Kidney (tissue), 14 donors: ENCODE measurements around the gene ZNF148. TPM values are rescaled to one million over a fixed set of nuclear protein-coding genes. Genes with fewer than 3 reads are reported as not detected.

Experiments used
- DNase-seq, 5 donors: peaks; one replicate each; pipeline ENCODE4 v3.0.0-alpha.2; 2013 to 2020
- FAIRE-seq: peaks from 2 replicates; lab custom pipeline; 2012; peaks lifted over from hg19 to GRCh38; lab: Jason Lieb, UNC
- H3K27ac ChIP-seq, 2 donors: one replicate each; pipeline ENCODE4 v1.7.0; 2013; ENCODE audit warnings: low read depth in 2 of 2, low read length in 2 of 2, inconsistent platforms in 1 of 2
- H3K27me3 ChIP-seq: one replicate; pipeline ENCODE4 v1.7.1; 2013; ENCODE audit warnings: low read length, inconsistent platforms; ENCODE audit not compliant: control insufficient read depth, insufficient read depth
- H3K36me3 ChIP-seq, 3 donors: one replicate each; pipeline versions ENCODE4 v1.7.0 to v1.7.1; 2013; ENCODE audit warnings: low read length in 3 of 3, control low read depth in 1 of 3, inconsistent platforms in 1 of 3; ENCODE audit not compliant: insufficient read depth in 3 of 3, control insufficient read depth in 2 of 3
- H3K4me1 ChIP-seq, 3 donors: one replicate each; pipeline versions ENCODE4 v1.7.0 to v1.7.1; 2013; ENCODE audit warnings: low read length in 3 of 3, inconsistent platforms in 1 of 3, low read depth in 1 of 3; ENCODE audit not compliant: control insufficient read depth in 2 of 3, insufficient read depth in 2 of 3
- H3K4me3 ChIP-seq, 3 donors: one replicate each; pipeline versions ENCODE4 v1.7.0 to v1.8.1; 2013; ENCODE audit warnings: low read length in 3 of 3, control low read depth in 1 of 3, inconsistent platforms in 1 of 3
- H3K9ac ChIP-seq, 3 donors: one replicate each; pipeline versions ENCODE4 v1.7.0 to v1.7.1; 2013; ENCODE audit warnings: low read length in 3 of 3, control low read depth in 1 of 3, inconsistent platforms in 1 of 3
- H3K9me3 ChIP-seq, 3 donors: one replicate each; pipeline versions ENCODE4 v1.7.0 to v1.7.1; 2013; ENCODE audit warnings: low read length in 3 of 3, control low read depth in 1 of 3, inconsistent platforms in 1 of 3; ENCODE audit not compliant: control insufficient read depth in 2 of 3, insufficient read depth in 1 of 3
- CTCF ChIP-seq: IDR thresholded peaks from 3 replicates; pipeline ENCODE4 v1.5.1; 2012; ENCODE audit warnings: mild to moderate bottlenecking, moderate library complexity, borderline replicate concordance; ENCODE audit not compliant: insufficient read depth; ENCODE audit errors: extremely low read depth
- intact Hi-C: fragments of 100-400 bp; cut with DNase I; formaldehyde crosslinking; loops from one replicate; pipeline ENCODE4 v1.11.1; 2022
- polyA plus RNA-seq: library from polyadenylated mRNA; stranded (reverse); fragments of 350-450 nt; fragmentation: Illumina TruSeq; extraction: RNeasy Lipid Tissue Mini Kit (QIAGEN cat#74804); gene quantifications from one replicate; pipeline ENCODE4 v1.2.3, GENCODE V29; 2014; ENCODE audit warnings: low read depth, low replicate concordance; ENCODE audit not compliant: insufficient read depth
- total RNA-seq: library from RNA; stranded (reverse); fragmentation: NEBNext Ultra II Directional; extraction: Animal tissue kit (Norgen Biotek cat#: 25700); gene quantifications from one replicate; pipeline ENCODE4 v1.2.1, GENCODE V29; 2021
- donor health status: control.
- donor health status: control.
- donor health status: control.
- donor health status: control.
- donor health status: control.
- donor health status: DM: yes; HTN: yes; CAD: no.
- donor health status: Normal renal cell carcinoma (clear cell type).

The ZNF148 gene
- total and polyA plus RNA-seq, 2 donors from 2014 or later: 5.4 to 74.4 TPM

- TF ChIP-seq CTCF: no peak
- Histone ChIP-seq H3K9me3 (no peaks in the 10 kb centered on the region), H3K27me3 (no peaks in the 10 kb centered on the region), H3K27ac (no peak overlapping the region), H3K4me1 (no peaks in the 10 kb centered on the region), H3K36me3 (no peaks in the 10 kb centered on the region), H3K9ac (no peak overlapping the region), H3K4me3 (no peak overlapping the region)
- DNase-seq: no peak
- intact Hi-C loops: no loop called here
- no peak for FAIRE-seq
Measured at GRCh38 chr3:125403789-125404188, 28.7 kb upstream of the ZNF148 start.

GRCh38 chr3:125402639-125403038 is 27.5 kb upstream of the ZNF148 start:
- TF ChIP-seq CTCF: no peak
- Histone ChIP-seq H3K9ac (no peak overlapping the region), H3K36me3 (no peaks in the 10 kb centered on the region), H3K4me1 (no peaks in the 10 kb centered on the region), H3K27me3 (no peaks in the 10 kb centered on the region), H3K27ac (no peak overlapping the region), H3K4me3 (no peak overlapping the region), H3K9me3 (no peaks in the 10 kb centered on the region)
- intact Hi-C loops: no loop called here
- no peak for DNase-seq
- no peak for FAIRE-seq

GRCh38 chr3:125401402-125401801 is 26.3 kb upstream of the ZNF148 start:
- H3K4me1 ChIP-seq: no peaks in the 10 kb centered on the region
- intact Hi-C loops: no loop called here
- no peak for TF ChIP-seq CTCF
- no peaks in the 10 kb centered on the region for H3K27me3 ChIP-seq
- H3K9ac ChIP-seq: no peak overlapping the region
- H3K4me3 ChIP-seq: no peak overlapping the region
- no peak for DNase-seq
- no peaks in the 10 kb centered on the region for H3K36me3 ChIP-seq
- H3K27ac ChIP-seq: no peak overlapping the region
- no peaks in the 10 kb centered on the region for H3K9me3 ChIP-seq
- FAIRE-seq: no peak

GRCh38 chr3:125398952-125399351 is 23.8 kb upstream of the ZNF148 start:
- Histone ChIP-seq H3K27ac (no peak overlapping the region), H3K9me3 (no peaks in the 10 kb centered on the region), H3K4me3 (no peak overlapping the region), H3K4me1 (no peaks in the 10 kb centered on the region), H3K9ac (no peak overlapping the region), H3K36me3 (no peaks in the 10 kb centered on the region), H3K27me3 (no peaks in the 10 kb centered on the region)
- DNase-seq (peak in 2 of 5 donors; percentile 17 to 43), FAIRE-seq (no peak)
- intact Hi-C loops: no loop called here
- no peak for TF ChIP-seq CTCF
